Head of caudate nucleus (tissue), 42 donors: ENCODE measurements around the gene OXSM.

Source experiments
- DNase-seq, 42 donors: peaks; one replicate each; pipeline versions ENCODE4 v3.0.0 to v3.0.0-alpha.2; 2020 to 2021; ENCODE audit warnings: mixed read lengths in 7 of 42
- intact Hi-C: fragments of 100-400 bp; cut with DNase I; formaldehyde crosslinking; loops from one replicate; pipeline ENCODE4 v1.15.0; 2022

Gene OXSM

DNA sequence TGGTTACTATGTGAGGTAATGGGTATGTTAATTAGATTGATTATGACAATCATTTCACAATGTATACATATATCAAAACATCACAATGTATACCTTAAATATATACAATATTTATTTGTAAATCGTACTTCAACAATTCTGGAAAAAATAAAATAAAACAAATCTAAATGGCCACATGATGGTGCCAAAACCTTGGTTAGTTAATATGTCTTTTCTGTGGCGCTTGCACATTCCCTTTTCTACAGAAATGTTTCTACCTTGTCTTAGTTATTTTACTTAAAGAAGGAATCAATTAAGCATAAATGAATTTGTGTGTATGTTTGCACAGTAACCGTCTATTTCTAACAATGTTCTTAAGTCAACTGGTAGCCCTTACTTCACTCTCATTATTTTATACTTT is 53.4 kb downstream of the OXSM start:
- intact Hi-C loops, result no loop called here
- no peak for DNase-seq
